Astrocyte (in vitro differentiated cells and primary cell): ENCODE measurements around the gene EXOC6B. TPM values are rescaled to one million over a fixed set of nuclear protein-coding genes. Genes with fewer than 3 reads are reported as not detected.

Experiments used
- DNase-seq: peaks from one replicate; pipeline ENCODE4 v3.0.0-alpha.2; 2010; ENCODE audit warnings: low read depth
- FAIRE-seq: peaks from 2 replicates; lab custom pipeline; 2011; peaks lifted over from hg19 to GRCh38; lab: Jason Lieb, UNC
- H2AFZ ChIP-seq: 2 replicates; pipeline ENCODE4 v1.6.0; 2012; ENCODE audit warnings: low read depth, low read length, inconsistent platforms
- H3K27ac ChIP-seq: 2 replicates; pipeline ENCODE4 v1.5.1; 2011; ENCODE audit warnings: low read depth, low read length, inconsistent platforms
- H3K27me3 ChIP-seq: 2 replicates; pipeline ENCODE4 v1.6.0; 2011; ENCODE audit warnings: low read length, inconsistent platforms; ENCODE audit not compliant: insufficient read depth
- H3K36me3 ChIP-seq: 2 replicates; pipeline ENCODE4 v1.5.1; 2011; ENCODE audit warnings: low read length, inconsistent platforms; ENCODE audit not compliant: insufficient read depth
- H3K4me1 ChIP-seq: 2 replicates; pipeline ENCODE4 v1.5.1; 2011; ENCODE audit warnings: low read length, inconsistent platforms; ENCODE audit not compliant: insufficient read depth
- H3K4me2 ChIP-seq: 2 replicates; pipeline ENCODE4 v1.6.0; 2012; ENCODE audit warnings: low read length, inconsistent platforms
- H3K4me3 ChIP-seq: 2 replicates; pipeline ENCODE4 v1.5.1; 2011; ENCODE audit warnings: low read depth, mild to moderate bottlenecking, low read length, inconsistent platforms; ENCODE audit not compliant: insufficient read depth
- H3K79me2 ChIP-seq: 2 replicates; pipeline ENCODE4 v1.6.0; 2012; ENCODE audit warnings: mild to moderate bottlenecking, low read length, inconsistent platforms; ENCODE audit not compliant: insufficient read depth
- H3K9ac ChIP-seq: 2 replicates; pipeline ENCODE4 v1.6.0; 2012; ENCODE audit warnings: mild to moderate bottlenecking, low read length, inconsistent platforms
- H3K9me3 ChIP-seq: 2 replicates; pipeline ENCODE4 v1.5.1; 2012; ENCODE audit warnings: low read depth, mild to moderate bottlenecking, low read length, inconsistent platforms; ENCODE audit not compliant: insufficient read depth
- H4K20me1 ChIP-seq: 2 replicates; pipeline ENCODE4 v1.6.0; 2012; ENCODE audit warnings: low read length, inconsistent platforms; ENCODE audit not compliant: insufficient read depth
- H3K27ac Mint-ChIP-seq: one replicate; pipeline ENCODE4 v1.8.0; 2021; ENCODE audit warnings: mild to moderate bottlenecking, mixed read lengths; ENCODE audit not compliant: unreplicated experiment
- H3K27me3 Mint-ChIP-seq: one replicate; pipeline ENCODE4 v1.8.0; 2021; ENCODE audit warnings: low read depth, mixed read lengths; ENCODE audit not compliant: unreplicated experiment
- H3K36me3 Mint-ChIP-seq: one replicate; pipeline ENCODE4 v1.8.0; 2021; ENCODE audit warnings: low read depth, mixed read lengths; ENCODE audit not compliant: unreplicated experiment
- H3K4me1 Mint-ChIP-seq: one replicate; pipeline ENCODE4 v1.8.0; 2021; ENCODE audit warnings: low read depth, mixed read lengths; ENCODE audit not compliant: unreplicated experiment
- H3K4me3 Mint-ChIP-seq: one replicate; pipeline ENCODE4 v1.8.0; 2021; ENCODE audit warnings: mild to moderate bottlenecking, moderate library complexity, mixed read lengths; ENCODE audit not compliant: unreplicated experiment
- H3K9me3 Mint-ChIP-seq: one replicate; pipeline ENCODE4 v1.8.0; 2021; ENCODE audit warnings: mild to moderate bottlenecking, mixed read lengths; ENCODE audit not compliant: unreplicated experiment
- CTCF ChIP-seq: IDR thresholded peaks from 2 replicates; pipeline ENCODE4 v1.5.1; 2011; ENCODE audit warnings: low read depth, mild to moderate bottlenecking, inconsistent platforms, low read length, moderate library complexity; ENCODE audit not compliant: insufficient read depth
- EZH2 ChIP-seq: IDR thresholded peaks from 2 replicates; pipeline ENCODE4 v1.6.1; 2012; ENCODE audit warnings: mild to moderate bottlenecking, low read length, inconsistent platforms; ENCODE audit not compliant: insufficient read depth
- total RNA-seq: library from RNA; stranded (reverse); gene quantifications from 2 replicates; pipeline ENCODE4 v1.2.1, GENCODE V29; 2021

EXOC6B gene
- total RNA-seq, 1 donor from 2014 or later: 31.8 TPM

- Mint-ChIP-seq H3K4me1 (no peaks in the 10 kb centered on the region), H3K4me3 (no peak overlapping the region), H3K27me3 (no peaks in the 10 kb centered on the region), H3K27ac (no peak overlapping the region), H3K9me3 (peaks cover 10% of the 10 kb centered on the region), H3K36me3 (peaks cover 6% of the 10 kb centered on the region)
- Histone ChIP-seq H2AFZ (no peak overlapping the region), H3K4me1 (no peaks in the 10 kb centered on the region), H3K27ac (no peak overlapping the region), H3K36me3 (no peaks in the 10 kb centered on the region), H3K4me3 (no peak overlapping the region), H3K9me3 (no peaks in the 10 kb centered on the region), H3K9ac (no peak overlapping the region), H3K27me3 (no peaks in the 10 kb centered on the region), H3K79me2 (no peaks in the 10 kb centered on the region), H4K20me1 (no peaks in the 10 kb centered on the region), H3K4me2 (no peak overlapping the region)
- FAIRE-seq: no peak
- no peak for DNase-seq
- TF ChIP-seq EZH2 (no peak), CTCF (no peak)
These were observed 570.9 kb downstream of the EXOC6B start for GRCh38 chr2:72254831-72255451.

- FAIRE-seq: no peak
- Histone ChIP-seq H3K9me3 (no peaks in the 10 kb centered on the region), H3K27me3 (no peaks in the 10 kb centered on the region), H3K4me1 (peaks cover 11% of the 10 kb centered on the region), H3K79me2 (no peaks in the 10 kb centered on the region), H3K4me2 (no peak overlapping the region), H3K36me3 (no peaks in the 10 kb centered on the region), H3K27ac (no peak overlapping the region), H3K4me3 (no peak overlapping the region), H3K9ac (no peak overlapping the region), H4K20me1 (no peaks in the 10 kb centered on the region), H2AFZ (no peak overlapping the region)
- Mint-ChIP-seq H3K36me3 (no peaks in the 10 kb centered on the region), H3K4me1 (peaks cover 15% of the 10 kb centered on the region), H3K4me3 (no peak overlapping the region), H3K27me3 (no peaks in the 10 kb centered on the region), H3K27ac (no peak overlapping the region), H3K9me3 (no peaks in the 10 kb centered on the region)
- TF ChIP-seq EZH2 (no peak), CTCF (no peak)
- no peak for DNase-seq
These were observed 587.5 kb downstream of the EXOC6B start for GRCh38 chr2:72238311-72238710.

GRCh38 chr2:72237549-72237948, 588.3 kb downstream of the EXOC6B start:
- Mint-ChIP-seq H3K4me3 (no peak overlapping the region), H3K4me1 (peaks cover 15% of the 10 kb centered on the region), H3K9me3 (no peaks in the 10 kb centered on the region), H3K27ac (peak overlapping the region; percentile 74), H3K27me3 (no peaks in the 10 kb centered on the region), H3K36me3 (no peaks in the 10 kb centered on the region)
- Histone ChIP-seq H3K9me3 (no peaks in the 10 kb centered on the region), H3K4me1 (peaks cover 11% of the 10 kb centered on the region), H3K9ac (no peak overlapping the region), H2AFZ (no peak overlapping the region), H4K20me1 (no peaks in the 10 kb centered on the region), H3K36me3 (no peaks in the 10 kb centered on the region), H3K27me3 (no peaks in the 10 kb centered on the region), H3K79me2 (no peaks in the 10 kb centered on the region), H3K4me3 (no peak overlapping the region), H3K4me2 (no peak overlapping the region), H3K27ac (no peak overlapping the region)
- TF ChIP-seq EZH2: no peak
- TF ChIP-seq CTCF: no peak
- DNase-seq (no peak), FAIRE-seq (no peak)
